IMR-90 (cell line): ENCODE data around the gene NELFE.
"Not testable (repeated sequence)": the region's sequence is repeated elsewhere in the genome, so short reads cannot be mapped to it uniquely, and the experiment has no call there.

Source experiments
- BHLHE40 ChIP-seq: fragments of 150-350 bp; IDR thresholded peaks from 2 replicates; pipeline ENCODE4 v1.6.1; 2016; ENCODE audit warnings: mild to moderate bottlenecking, low read depth, low read length
- MAFK ChIP-seq: IDR thresholded peaks from 2 replicates; pipeline ENCODE4 v1.6.1; 2012; ENCODE audit warnings: low read depth, low read length, improper control_type of control experiment
- MAZ ChIP-seq: IDR thresholded peaks from 2 replicates; pipeline ENCODE4 v1.6.1; 2012; ENCODE audit warnings: low read depth, mild to moderate bottlenecking, low read length, improper control_type of control experiment, moderate library complexity, borderline replicate concordance
- MXI1 ChIP-seq: IDR thresholded peaks from 2 replicates; pipeline ENCODE4 v1.6.1; 2012; ENCODE audit warnings: low read depth, mild to moderate bottlenecking, low read length, moderate library complexity, borderline replicate concordance
- POLR2A ChIP-seq: IDR thresholded peaks from 2 replicates; pipeline ENCODE4 v1.6.1; 2012; ENCODE audit warnings: mild to moderate bottlenecking, low read depth, low read length
- SMC3 ChIP-seq: fragments of 150-350 bp; IDR thresholded peaks from 2 replicates; pipeline ENCODE4 v1.6.1; 2016; ENCODE audit warnings: low read depth, mild to moderate bottlenecking, antibody characterized with exemption, low read length, moderate library complexity
- TF ChIP-seq, protein P1 (sequence below): conservative IDR thresholded peaks from 2 replicates; pipeline ENCODE4 v1.5.1; 2012; ENCODE audit warnings: mild to moderate bottlenecking, low read depth, low read length, improper control_type of control experiment

DNA sequence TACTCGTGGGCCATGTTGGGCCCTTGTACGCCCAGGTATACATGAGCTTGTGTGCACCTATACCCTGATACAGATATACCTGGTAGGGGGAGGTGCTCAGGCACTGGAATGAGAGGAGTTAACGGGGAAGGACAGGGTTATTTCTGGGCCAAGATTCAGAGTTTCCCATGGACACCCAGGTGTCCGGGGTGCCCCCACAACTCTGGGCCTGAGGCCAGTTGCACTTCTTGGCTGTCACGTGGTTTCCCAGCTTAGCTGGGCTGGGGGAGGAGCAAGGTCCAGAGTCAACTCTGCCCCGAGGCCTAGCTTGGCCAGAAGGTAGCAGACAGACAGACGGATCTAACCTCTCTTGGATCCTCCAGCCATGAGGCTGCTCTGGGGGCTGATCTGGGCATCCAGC, 23.0 kb upstream of the NELFE start, which contains the start of gene C4A:
- TF ChIP-seq SMC3, POLR2A, MXI1, MAZ, BHLHE40, MAFK: not testable (repeated sequence)
- TF ChIP-seq, protein P1, sequence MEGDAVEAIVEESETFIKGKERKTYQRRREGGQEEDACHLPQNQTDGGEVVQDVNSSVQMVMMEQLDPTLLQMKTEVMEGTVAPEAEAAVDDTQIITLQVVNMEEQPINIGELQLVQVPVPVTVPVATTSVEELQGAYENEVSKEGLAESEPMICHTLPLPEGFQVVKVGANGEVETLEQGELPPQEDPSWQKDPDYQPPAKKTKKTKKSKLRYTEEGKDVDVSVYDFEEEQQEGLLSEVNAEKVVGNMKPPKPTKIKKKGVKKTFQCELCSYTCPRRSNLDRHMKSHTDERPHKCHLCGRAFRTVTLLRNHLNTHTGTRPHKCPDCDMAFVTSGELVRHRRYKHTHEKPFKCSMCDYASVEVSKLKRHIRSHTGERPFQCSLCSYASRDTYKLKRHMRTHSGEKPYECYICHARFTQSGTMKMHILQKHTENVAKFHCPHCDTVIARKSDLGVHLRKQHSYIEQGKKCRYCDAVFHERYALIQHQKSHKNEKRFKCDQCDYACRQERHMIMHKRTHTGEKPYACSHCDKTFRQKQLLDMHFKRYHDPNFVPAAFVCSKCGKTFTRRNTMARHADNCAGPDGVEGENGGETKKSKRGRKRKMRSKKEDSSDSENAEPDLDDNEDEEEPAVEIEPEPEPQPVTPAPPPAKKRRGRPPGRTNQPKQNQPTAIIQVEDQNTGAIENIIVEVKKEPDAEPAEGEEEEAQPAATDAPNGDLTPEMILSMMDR = not testable (repeated sequence)
